ENCODE data around the gene STKLD1. TPM values are rescaled to one million over a fixed set of nuclear protein-coding genes. Genes with fewer than 3 reads are reported as not detected.

Gene STKLD1
- total RNA-seq, 2 experiments from 2014 or later: 0.40 to 0.82 TPM

Other genes starting within 250 kb of the STKLD1 start
- 1 to 10 TPM; 3.8 to 4.8 TPM for gene GBGT1, start 212.5 kb upstream of the STKLD1 start, total RNA-seq
- not detected for gene OBP2B, start 167.1 kb upstream of the STKLD1 start, total RNA-seq
- gene ABO, start 101.2 kb upstream of the STKLD1 start, total RNA-seq: under 1 TPM in 1 of 2 experiments, not detected in 1; 0.09 TPM
- gene SURF6, start 40.2 kb upstream of the STKLD1 start, total RNA-seq: 10 to 100 TPM; 22.4 to 24.3 TPM
- gene MED22, start 28.2 kb upstream of the STKLD1 start, total RNA-seq: 10 to 100 TPM; 22.9 to 26.4 TPM
- gene RPL7A, start 28.1 kb upstream of the STKLD1 start, total RNA-seq: 1,000 to 10,000 TPM; 3,179 to 3,246 TPM
- 10 to 100 TPM; 17.4 to 29.1 TPM for gene SURF1, start 19.9 kb upstream of the STKLD1 start, total RNA-seq
- 10 to 100 TPM; 17.3 to 21.8 TPM for gene SURF2, start 19.8 kb upstream of the STKLD1 start, total RNA-seq
- 100 to 1,000 TPM; 283 to 349 TPM for gene SURF4, start 306 bp upstream of the STKLD1 start, total RNA-seq
- gene REXO4, start 41.6 kb downstream of the STKLD1 start, total RNA-seq: 10 to 100 TPM; 25.9 to 34.3 TPM
- gene ADAMTS13, start 46.0 kb downstream of the STKLD1 start, total RNA-seq: 1 to 10 TPM; 1.7 to 2.5 TPM
- under 1 TPM; 0.87 to 0.90 TPM for gene CACFD1, start 83.6 kb downstream of the STKLD1 start, total RNA-seq
- 1 to 10 TPM; 1.6 to 1.9 TPM for gene SLC2A6, start 102.7 kb downstream of the STKLD1 start, total RNA-seq
- not detected for gene MYMK, start 148.6 kb downstream of the STKLD1 start, total RNA-seq
- under 1 TPM; 0.11 to 0.32 TPM for gene ADAMTSL2, start 158.3 kb downstream of the STKLD1 start, total RNA-seq
- not detected for gene FAM163B, start 233.0 kb downstream of the STKLD1 start, total RNA-seq

Measured in activated CD4-positive, alpha-beta T cell treated with anti-CD3 and anti-CD28 coated beads for 36 hours (primary cell).